H9 (cell line): ENCODE measurements around the gene ATP1B2. TPM values are rescaled to one million over a fixed set of nuclear protein-coding genes. Genes with fewer than 3 reads are reported as not detected.

Source experiments
- DNase-seq: peaks from one replicate; pipeline ENCODE4 v3.0.0-alpha.2; 2017
- H2AFZ ChIP-seq: one replicate; pipeline ENCODE4 v1.6.1; 2013; ENCODE audit warnings: mild to moderate bottlenecking, low read length, control low read depth, moderate library complexity
- H2AK5ac ChIP-seq: 2 replicates; pipeline ENCODE4 v1.6.1; 2013; ENCODE audit warnings: low read length, control low read depth, mixed read lengths; ENCODE audit not compliant: insufficient read length
- H2BK120ac ChIP-seq: one replicate; pipeline ENCODE4 v1.6.1; 2013; ENCODE audit warnings: low read depth, mild to moderate bottlenecking, low read length, control low read depth, inconsistent platforms; ENCODE audit not compliant: poor library complexity, severe bottlenecking
- H2BK12ac ChIP-seq: 2 replicates; pipeline ENCODE4 v1.6.1; 2013; ENCODE audit warnings: low read length, control low read depth, mixed read lengths, low read depth; ENCODE audit not compliant: insufficient read length
- H2BK15ac ChIP-seq: 2 replicates; pipeline ENCODE4 v1.6.1; 2013; ENCODE audit warnings: low read depth, low read length, control low read depth
- H2BK20ac ChIP-seq: one replicate; pipeline ENCODE4 v1.6.1; 2013; ENCODE audit warnings: low read depth, mild to moderate bottlenecking, low read length, control low read depth, inconsistent platforms; ENCODE audit not compliant: poor library complexity, severe bottlenecking
- H2BK5ac ChIP-seq: 2 replicates; pipeline ENCODE4 v1.6.1; 2013; ENCODE audit warnings: low read length, control low read depth, mixed read lengths; ENCODE audit not compliant: insufficient read length
- H3K14ac ChIP-seq: 2 replicates; pipeline ENCODE4 v1.6.1; 2013; ENCODE audit warnings: low read length, control low read depth; ENCODE audit not compliant: insufficient read depth
- H3K18ac ChIP-seq: 2 replicates; pipeline ENCODE4 v1.6.1; 2013; ENCODE audit warnings: low read depth, mild to moderate bottlenecking, mixed read lengths, low read length, control low read depth; ENCODE audit not compliant: insufficient read length
- H3K23ac ChIP-seq: 2 replicates; pipeline ENCODE4 v1.6.1; 2013; ENCODE audit warnings: low read length, control low read depth, mixed read lengths, low read depth; ENCODE audit not compliant: insufficient read length
- H3K23me2 ChIP-seq: 2 replicates; pipeline ENCODE4 v1.6.1; 2013; ENCODE audit warnings: low read depth, mild to moderate bottlenecking, mixed read lengths, low read length, control low read depth; ENCODE audit not compliant: insufficient read length, poor library complexity, severe bottlenecking
- H3K27ac ChIP-seq: 2 replicates; pipeline ENCODE4 v1.5.1; 2013; ENCODE audit warnings: low read length, control low read depth, mixed read lengths, low read depth; ENCODE audit not compliant: insufficient read length
- H3K27me3 ChIP-seq: 2 replicates; pipeline ENCODE4 v1.6.1; 2013; ENCODE audit warnings: low read length, control low read depth, inconsistent platforms; ENCODE audit not compliant: insufficient read depth
- H3K4ac ChIP-seq: 2 replicates; pipeline ENCODE4 v1.6.1; 2013; ENCODE audit warnings: low read depth, mild to moderate bottlenecking, control low read depth, inconsistent platforms, low read length, moderate library complexity
- H3K4me1 ChIP-seq: 2 replicates; pipeline ENCODE4 v1.6.1; 2013; ENCODE audit warnings: low read length, control low read depth, inconsistent platforms; ENCODE audit not compliant: insufficient read depth
- H3K4me2 ChIP-seq: 2 replicates; pipeline ENCODE4 v1.6.1; 2013; ENCODE audit warnings: low read length, control low read depth, mixed read lengths; ENCODE audit not compliant: insufficient read length, insufficient read depth
- H3K56ac ChIP-seq: 2 replicates; pipeline ENCODE4 v1.6.1; 2013; ENCODE audit warnings: low read depth, mild to moderate bottlenecking, mixed read lengths, low read length, control low read depth; ENCODE audit not compliant: insufficient read length
- H3K79me1 ChIP-seq: 2 replicates; pipeline ENCODE4 v1.6.1; 2013; ENCODE audit warnings: low read depth, mild to moderate bottlenecking, moderate library complexity, low read length, control low read depth, inconsistent platforms; ENCODE audit not compliant: insufficient read depth, poor library complexity, severe bottlenecking
- H3K79me2 ChIP-seq: 2 replicates; pipeline ENCODE4 v1.6.1; 2013; ENCODE audit warnings: low read length, control low read depth, inconsistent platforms; ENCODE audit not compliant: insufficient read depth
- H3K9ac ChIP-seq: 2 replicates; pipeline ENCODE4 v1.6.1; 2013; ENCODE audit warnings: low read length, control low read depth, mixed read lengths; ENCODE audit not compliant: insufficient read length; ENCODE audit errors: extremely low read depth
- H3K9me3 ChIP-seq: one replicate; pipeline ENCODE4 v1.6.1; 2013; ENCODE audit warnings: low read depth, low read length, inconsistent platforms; ENCODE audit not compliant: control insufficient read depth
- H3T11ph ChIP-seq: one replicate; pipeline ENCODE4 v1.6.1; 2013; ENCODE audit warnings: mild to moderate bottlenecking, low read length, control low read depth, inconsistent platforms
- H4K20me1 ChIP-seq: one replicate; pipeline ENCODE4 v1.6.1; 2013; ENCODE audit not compliant: control insufficient read depth, insufficient read length, insufficient read depth
- H4K5ac ChIP-seq: 2 replicates; pipeline ENCODE4 v1.6.1; 2013; ENCODE audit warnings: low read depth, mild to moderate bottlenecking, mixed read lengths, low read length, control low read depth; ENCODE audit not compliant: insufficient read length
- H4K8ac ChIP-seq: replicated peaks from 2 replicates; pipeline ENCODE4 v1.6.1; 2013; ENCODE audit warnings: low read length, control low read depth, mixed read lengths, low read depth; ENCODE audit not compliant: insufficient read length
- H4K91ac ChIP-seq: 2 replicates; pipeline ENCODE4 v1.6.1; 2013; ENCODE audit warnings: low read depth, mild to moderate bottlenecking, moderate library complexity, mixed read lengths, low read length, control low read depth; ENCODE audit not compliant: insufficient read length
- H3K27ac Mint-ChIP-seq, 3 experiments: 2 replicates in 2 of 3; 3 replicates in 1 of 3; pipeline ENCODE4 v1.8.0; 2020 to 2021; ENCODE audit warnings: mixed read lengths in 3 of 3, mild to moderate bottlenecking in 1 of 3, moderate library complexity in 1 of 3
- H3K27me3 Mint-ChIP-seq: 2 replicates; pipeline ENCODE4 v1.8.0; 2021; ENCODE audit warnings: low read depth, mild to moderate bottlenecking, moderate library complexity, mixed read lengths
- H3K36me3 Mint-ChIP-seq, 3 experiments: 2 replicates in 2 of 3; 3 replicates in 1 of 3; pipeline ENCODE4 v1.8.0; 2020 to 2021; ENCODE audit warnings: low read depth in 3 of 3, mixed read lengths in 3 of 3; ENCODE audit not compliant: insufficient read depth in 1 of 3
- H3K4me1 Mint-ChIP-seq, 2 experiments: 2 replicates each; pipeline ENCODE4 v1.8.0; 2020; ENCODE audit warnings: mixed read lengths in 2 of 2
- H3K4me3 Mint-ChIP-seq, 2 experiments: 2 replicates in 1 of 2; 3 replicates in 1 of 2; pipeline ENCODE4 v1.8.0; 2020 to 2021; ENCODE audit warnings: mild to moderate bottlenecking in 2 of 2, mixed read lengths in 2 of 2, moderate library complexity in 1 of 2
- H3K9me3 Mint-ChIP-seq, 2 experiments: 2 replicates in 1 of 2; 3 replicates in 1 of 2; pipeline ENCODE4 v1.8.0; 2020; ENCODE audit warnings: mild to moderate bottlenecking in 2 of 2, mixed read lengths in 2 of 2, moderate library complexity in 1 of 2
- CTCF ChIP-seq: fragments of 200-600 bp; sonication (generic); conservative IDR thresholded peaks from 3 replicates; pipeline ENCODE4 v1.8.0; 2021; ENCODE audit warnings: antibody characterized with exemption, mild to moderate bottlenecking
- WGBS: extraction: QIAGEN DNeasy Blood & Tissue Kit; methylation state at CpG from one replicate; pipeline ENCODE4 v1.1.7; 2013; ENCODE audit warnings: missing lambda C conversion rate, low lambda C conversion rate, mixed read lengths; ENCODE audit not compliant: insufficient read length; ENCODE audit errors: extremely low coverage; 5-methylcytosine and 5-hydroxymethylcytosine counted together
- total RNA-seq: library from RNA; stranded (reverse); gene quantifications from 2 replicates; pipeline ENCODE4 v1.2.1, GENCODE V29; 2021

Gene ATP1B2
- total RNA-seq, 1 experiment from 2014 or later, result 16.2 TPM

GRCh38 chr17:7626307-7626706 is 24.4 kb upstream of the ATP1B2 start:
- no peak for DNase-seq
- peak overlapping the region; percentile 94 for H3K4me2 ChIP-seq

More at GRCh38 chr17:7626307-7626706, 24.4 kb upstream of the ATP1B2 start:
- H3K4me1 ChIP-seq, result no peaks in the 10 kb centered on the region
- no peak overlapping the region for H2BK12ac ChIP-seq
- H3K27me3 ChIP-seq, result no peaks in the 10 kb centered on the region
- H3K9me3 Mint-ChIP-seq, result no peaks in the 10 kb centered on the region
- H2BK5ac ChIP-seq, result no peak overlapping the region
- no peaks in the 10 kb centered on the region for H3K9me3 ChIP-seq
- H4K20me1 ChIP-seq, result no peaks in the 10 kb centered on the region
- no peak overlapping the region for H4K5ac ChIP-seq
- no peak overlapping the region for H3K23ac ChIP-seq
- no peak overlapping the region for H3K18ac ChIP-seq
- WGBS, result no CpG with 5 or more reads among the region's 7 CpGs
- H3K4me3 Mint-ChIP-seq, result peak overlapping the region; percentile 90 to 94
- H3K36me3 Mint-ChIP-seq, result peaks cover 4 to 19% (median 15%) of the 10 kb centered on the region in 3 experiments
- no peaks in the 10 kb centered on the region for H3K79me1 ChIP-seq
- no peaks in the 10 kb centered on the region for H3K79me2 ChIP-seq
- no peak overlapping the region for H2AFZ ChIP-seq
- H2BK15ac ChIP-seq, result no peak overlapping the region
- H3K27ac ChIP-seq, result no peak overlapping the region
- peaks cover 8% of the 10 kb centered on the region for H3K23me2 ChIP-seq
- no peak overlapping the region for H4K91ac ChIP-seq
- H3K4ac ChIP-seq, result no peak overlapping the region
- H2BK120ac ChIP-seq, result no peak overlapping the region
- H2BK20ac ChIP-seq, result no peak overlapping the region
- H2AK5ac ChIP-seq, result no peak overlapping the region
- H3K9ac ChIP-seq, result no peak overlapping the region
- no peak overlapping the region for H4K8ac ChIP-seq
- no peak overlapping the region for H3T11ph ChIP-seq
- H3K27ac Mint-ChIP-seq, result peak overlapping the region in 1 of 3 experiments; percentile 22; a peak in 2 of 7 replicates
- no peak overlapping the region for H3K56ac ChIP-seq
- TF ChIP-seq CTCF, result no peak
- peaks cover 10 to 11% of the 10 kb centered on the region in 2 experiments for H3K4me1 Mint-ChIP-seq
- H3K14ac ChIP-seq, result no peak overlapping the region
- H3K27me3 Mint-ChIP-seq, result no peaks in the 10 kb centered on the region
